Stimulated activated CD4-positive, alpha-beta T cell treated with anti-CD3 and anti-CD28 coated beads, TNF-alpha, amount 100 ng/mL, for 24 hours (primary cell): ENCODE measurements around the gene LHFPL3.
"Not testable (repeated sequence)": the region's sequence is repeated elsewhere in the genome, so short reads cannot be mapped to it uniquely, and the experiment has no call there.

Source experiments
- DNase-seq, 3 experiments: peaks; one replicate each; pipeline ENCODE4 v3.0.0-alpha.2; 2020; ENCODE audit warnings: low read depth in 3 of 3

Gene LHFPL3

GRCh38 chr7:104694710-104695109 is 366.3 kb downstream of the LHFPL3 start:
- DNase-seq: no peak

GRCh38 chr7:104695563-104695962 is 367.2 kb downstream of the LHFPL3 start:
- DNase-seq: no peak

GRCh38 chr7:104700336-104700735 is 371.9 kb downstream of the LHFPL3 start:
- no peak for DNase-seq

- DNase-seq: not testable (repeated sequence)
Measured at GRCh38 chr7:104721027-104721426, 392.6 kb downstream of the LHFPL3 start.

GRCh38 chr7:104723001-104723400 is 394.6 kb downstream of the LHFPL3 start:
- DNase-seq: no peak

- no peak for DNase-seq
Measured at GRCh38 chr7:104758504-104758903, 430.1 kb downstream of the LHFPL3 start.

GRCh38 chr7:104761892-104762291 is 433.5 kb downstream of the LHFPL3 start:
- no peak for DNase-seq

- DNase-seq: no peak
Measured at GRCh38 chr7:104767113-104767512, 438.7 kb downstream of the LHFPL3 start.

GRCh38 chr7:104767826-104768536 is 439.6 kb downstream of the LHFPL3 start:
- DNase-seq: no peak

- DNase-seq: no peak
Measured at GRCh38 chr7:104772405-104773345, 444.3 kb downstream of the LHFPL3 start.

GRCh38 chr7:104773796-104774195 is 445.4 kb downstream of the LHFPL3 start:
- DNase-seq: no peak

GRCh38 chr7:104775531-104775930 is 447.1 kb downstream of the LHFPL3 start:
- no peak for DNase-seq

- DNase-seq: no peak
Measured at GRCh38 chr7:104777301-104777800, 448.9 kb downstream of the LHFPL3 start.

GRCh38 chr7:104779888-104780287 is 451.5 kb downstream of the LHFPL3 start:
- no peak for DNase-seq

- no peak for DNase-seq
Measured at GRCh38 chr7:104784686-104785085, 456.3 kb downstream of the LHFPL3 start.

GRCh38 chr7:104789780-104790179 is 461.4 kb downstream of the LHFPL3 start:
- no peak for DNase-seq

- DNase-seq: no peak
Measured at GRCh38 chr7:104790440-104790839, 462.0 kb downstream of the LHFPL3 start.

GRCh38 chr7:104791080-104791479 is 462.7 kb downstream of the LHFPL3 start:
- no peak for DNase-seq

GRCh38 chr7:104793066-104793465 is 464.7 kb downstream of the LHFPL3 start:
- DNase-seq: no peak

GRCh38 chr7:104794154-104794553 is 465.8 kb downstream of the LHFPL3 start:
- DNase-seq: no peak

- no peak for DNase-seq
Measured at GRCh38 chr7:104794589-104794988, 466.2 kb downstream of the LHFPL3 start.

- no peak for DNase-seq
Measured at GRCh38 chr7:104795086-104795485, 466.7 kb downstream of the LHFPL3 start.
